ENCODE results near the gene ZNF611.

- no peak for TF ChIP-seq CTCF (IDR thresholded peaks at IDR 0.05; ENCODE audit: poor library complexity)
- TF ChIP-seq EZH2 (IDR thresholded peaks at IDR 0.05; ENCODE audit: borderline replicate concordance) = no peak
- TF ChIP-seq EZH2phosphoT487 (IDR thresholded peaks at IDR 0.05; ENCODE audit: low read depth, severe bottlenecking, unreplicated experiment) = no peak
Measured at GRCh38 chr19:52662631-52663030, 72.2 kb downstream of the ZNF611 start.

Data from hepatocyte (in vitro differentiated cells).